ENCODE results near the gene HINFP. TPM values are rescaled to one million over a fixed set of nuclear protein-coding genes. Genes with fewer than 3 reads are reported as not detected.

HINFP gene
- total and polyA plus RNA-seq, 2 of the 8 experiments (the other 6 are each of a cell fraction or from before 2014, with no cell fraction given) = 35.0 to 37.3 TPM

GRCh38 chr11:119155733-119156492 is 34.5 kb downstream of the HINFP start:
- Histone ChIP-seq H4K8ac (ENCODE audit: extremely low read depth, insufficient read depth, low read length) (no peak overlapping the region), H3K4me3 (ENCODE audit: extremely low read depth in 1 of 4, insufficient read depth in 2 of 4, low read depth in 3 of 4, low read length in 4 of 4) (no peak overlapping the region), H2AK5ac (ENCODE audit: low read depth, low read length) (no peak overlapping the region), H3K23ac (ENCODE audit: insufficient read length) (no peak overlapping the region), H2BK15ac (ENCODE audit: low read length) (no peak overlapping the region), H3K79me2 (ENCODE audit: control insufficient read depth in 1 of 2, insufficient read depth in 2 of 2, low read length in 2 of 2) (no peaks in the 10 kb centered on the region), H3K9me3 (ENCODE audit: insufficient read depth in 2 of 2, low read depth in 1 of 2, low read length in 1 of 2) (no peaks in the 10 kb centered on the region), H3K36me3 (ENCODE audit: control insufficient read depth in 2 of 4, insufficient read depth in 4 of 4, low read length in 3 of 4) (no peaks in the 10 kb centered on the region), H3K79me1 (ENCODE audit: low read depth, low read length) (no peaks in the 10 kb centered on the region), H3K4me2 (ENCODE audit: insufficient read depth in 1 of 2, low read depth in 2 of 2, low read length in 2 of 2) (no peak overlapping the region), H2BK120ac (replicated peaks; ENCODE audit: low read depth, low read length) (no peak overlapping the region), H3K18ac (ENCODE audit: extremely low read depth, low read length) (no peak overlapping the region), H2AFZ (ENCODE audit: low read length) (no peak overlapping the region), H3K27me3 (replicated peaks in 1 of 4; ENCODE audit: control insufficient read depth in 3 of 4, extremely low read depth in 1 of 4, insufficient read depth in 3 of 4, low read length in 3 of 4) (peaks cover 0 to 4% (median 3%) of the 10 kb centered on the region in 4 experiments; a peak in 5 of 7 replicates), H3K56ac (replicated peaks; ENCODE audit: insufficient read length, low read depth, low read length) (no peak overlapping the region), H3K14ac (ENCODE audit: insufficient read length) (no peak overlapping the region), H3K23me2 (ENCODE audit: low read depth, low read length) (no peaks in the 10 kb centered on the region), H3K27ac (ENCODE audit: low read depth, low read length) (no peak overlapping the region), H3K4me1 (replicated peaks in 1 of 4; ENCODE audit: control insufficient read depth in 3 of 4, insufficient read depth in 4 of 4, low read length in 3 of 4) (peaks cover 0 to 5% (median 2%) of the 10 kb centered on the region in 4 experiments; a peak in 4 of 7 replicates), H3K4ac (replicated peaks; ENCODE audit: insufficient read length, low read depth, low read length) (no peak overlapping the region), H2BK12ac (ENCODE audit: low read depth, low read length) (no peak overlapping the region), H3K9ac (replicated peaks in 1 of 4; ENCODE audit: extremely low read depth in 1 of 4, low read depth in 3 of 4, low read length in 3 of 4) (no peak overlapping the region), H4K91ac (replicated peaks; ENCODE audit: insufficient read length, low read length) (no peak overlapping the region), H4K20me1 (replicated peaks in 1 of 2; ENCODE audit: control insufficient read depth in 1 of 2, insufficient read depth in 2 of 2, low read length in 2 of 2) (no peaks in the 10 kb centered on the region), H2BK5ac (ENCODE audit: low read depth, low read length) (no peak overlapping the region), H4K5ac (ENCODE audit: insufficient read length, low read depth, low read length) (no peak overlapping the region), H2BK20ac (ENCODE audit: low read length) (no peak overlapping the region)
- ChIA-PET POLR2A (ENCODE audit: partially characterized antibody) (interaction anchor here (0.6 to 2.4 kb wide), 6 partner anchors 8 to 61 kb away, joined by 3 to 7 read pairs (median 5); partner anchors contain the start of gene ABCG4), CTCF (ENCODE audit: partially characterized antibody) (interaction anchor here (0.9 to 23.6 kb wide), 10 partner anchors 13 to 218 kb away, joined by 3 to 389 read pairs (median 6); partner anchors contain the start of genes CBL, HINFP, NHERF4 and NLRX1)
- WGBS, 2 experiments (ENCODE audit: extremely low coverage in 1 of 2, insufficient coverage in 1 of 2, insufficient read length in 1 of 2, insufficient replicate concordance in 2 of 2, low coverage in 1 of 2, low lambda C conversion rate in 2 of 2, missing lambda C conversion rate in 1 of 2) = 71% methylated on average over 8 of the region's 8 CpGs; no CpG with 5 or more reads in 1 of the 2 experiments
- peak in 1 of 2 experiments; percentile 62 for DNase-seq (ENCODE audit: low read depth in 1 of 2, low spot score in 2 of 2)
- no peak for FAIRE-seq
- no peak for TF ChIP-seq CTBP2 (IDR thresholded peaks at IDR 0.05; ENCODE audit: borderline replicate concordance, insufficient read depth, insufficient read length, low read length)
- TF ChIP-seq CBX8 (IDR thresholded peaks at IDR 0.05; ENCODE audit: borderline replicate concordance, low read depth, low read length) = no peak
- no peak for TF ChIP-seq PHF8 (conservative IDR thresholded peaks at IDR 0.05; ENCODE audit: low read depth, low read length)
- no peak for TF ChIP-seq SAP30 (IDR thresholded peaks at IDR 0.05; ENCODE audit: insufficient read depth, insufficient replicate concordance, low read length)
- peak; percentile 10 to 14; a peak in 1 of 4 replicates for TF ChIP-seq RAD21 (IDR thresholded peaks at IDR 0.05 in 1 of 2, conservative IDR thresholded peaks at IDR 0.05 in 1 of 2; ENCODE audit: low read depth in 2 of 2, low read length in 2 of 2)
- TF ChIP-seq SP1 (IDR thresholded peaks at IDR 0.05; ENCODE audit: low read depth, low read length) = no peak
- TF ChIP-seq MAFK (IDR thresholded peaks at IDR 0.05; ENCODE audit: low read depth, low read length) = no peak
- TF ChIP-seq SRF (IDR thresholded peaks at IDR 0.05; ENCODE audit: low read depth, low read length) = no peak
- TF ChIP-seq JUND (IDR thresholded peaks at IDR 0.05; ENCODE audit: low read length) = no peak
- TF ChIP-seq SP2 (IDR thresholded peaks at IDR 0.05; ENCODE audit: low read length) = no peak
- no peak for TF ChIP-seq ASH2L (IDR thresholded peaks at IDR 0.05; ENCODE audit: low read length)
- no peak for TF ChIP-seq KDM4A (IDR thresholded peaks at IDR 0.05; ENCODE audit: low read depth, low read length, severe bottlenecking)

Measured in H1 (cell line).